Pancreas (tissue), 10 donors: Measurements from ENCODE around the gene ZBTB24. TPM values are rescaled to one million over a fixed set of nuclear protein-coding genes. Genes with fewer than 3 reads are reported as not detected.
A peak's percentile ranks its signal among the peaks of the same experiment; 100 is the strongest.
"Not testable (repeated sequence)": the region's sequence is repeated elsewhere in the genome, so short reads cannot be mapped to it uniquely, and the experiment has no call there.

Experiments used
- ATAC-seq, 4 donors: fragments of 200-7000 bp; cut with Tn5 transposase; one replicate each; pipeline versions ENCODE4 v1.8.0 to v1.9.1; 2020; ENCODE audit warnings: mild to moderate bottlenecking in 4 of 4, moderate library complexity in 4 of 4
- DNase-seq, 6 donors: peaks; one replicate each; pipeline ENCODE4 v3.0.0-alpha.2; 2020
- FAIRE-seq: peaks from 2 replicates; lab custom pipeline; 2012; peaks lifted over from hg19 to GRCh38; lab: Jason Lieb, UNC
- H3K27ac ChIP-seq, 4 donors: fragments of 200-600 bp; sonication (generic); 1 replicate in 3 of 4; 2 replicates in 1 of 4; pipeline versions ENCODE4 v1.5.0 to v1.8.0; 2020
- H3K27me3 ChIP-seq, 4 donors: fragments of 200-600 bp; one replicate each; pipeline ENCODE4 v1.8.0; 2021
- H3K36me3 ChIP-seq, 3 donors: fragments of 200-600 bp; sonication (generic) in 1 of 3; one replicate each; pipeline versions ENCODE4 v1.5.0 to v1.8.0; 2020 to 2021
- H3K4me1 ChIP-seq, 3 donors: fragments of 200-600 bp; one replicate each; pipeline ENCODE4 v1.8.0; 2021
- H3K4me3 ChIP-seq, 4 donors: fragments of 200-600 bp; sonication (generic) in 2 of 4; one replicate each; pipeline versions ENCODE4 v1.5.0 to v1.8.0; 2020 to 2021
- H3K9me3 ChIP-seq, 4 donors: fragments of 200-600 bp; one replicate each; pipeline ENCODE4 v1.8.0; 2021
- CTCF ChIP-seq, 4 donors: fragments of 200-600 bp; sonication (generic) in 3 of 4; IDR thresholded peaks; one replicate each; pipeline versions ENCODE4 v1.5.0 to v1.8.0; 2021; ENCODE audit warnings: antibody characterized with exemption in 4 of 4
- WGBS, 2 donors: extraction: QIAGEN DNeasy Blood & Tissue Kit; methylation state at CpG; one replicate each; pipeline ENCODE4 v1.1.7; 2013; 5-methylcytosine and 5-hydroxymethylcytosine counted together
- intact Hi-C, 3 donors: fragments of 100-400 bp; cut with DNase I; formaldehyde crosslinking; loops; one replicate each; pipeline versions ENCODE4 v1.11.1 to v1.14.2; 2022
- polyA plus RNA-seq, 2 donors: library from polyadenylated mRNA; stranded (reverse); fragments of 200-250 nt; gene quantifications; one replicate each; pipeline ENCODE4 v1.2.3, GENCODE V29; 2013
- total RNA-seq, 6 donors: library from RNA; stranded (reverse); fragmentation: NEBNext Ultra II Directional in 4 of 6; extraction: Animal tissue kit (Norgen Biotek cat#: 25700) in 4 of 6; gene quantifications; one replicate each; pipeline versions ENCODE4 v1.2.1 to v1.2.4, GENCODE V29; 2021 to 2023
- donor health status: healthy with polysubstance abuse.
- donor health status: DM: no; HTN: no; CAD: no; lungs with moderate emphysema.
- donor health status: DM: no; HTN: no; CAD: no.
- donor health status: control.
- donor health status: control.
- donor health status: Bipolar disorder and iron deficiency.
- donor health status: DM: yes; HTN: yes; CAD: no.
- donor health status: DM: no; HTN: no; CAD: no.
- donor health status: DM: no; HTN: no; CAD: no.
- donor health status: DM: yes; HTN: yes; CAD: no.

ZBTB24 gene
- total and polyA plus RNA-seq, 8 donors = 2.2 to 4.3 (median 2.8) TPM

DNA sequence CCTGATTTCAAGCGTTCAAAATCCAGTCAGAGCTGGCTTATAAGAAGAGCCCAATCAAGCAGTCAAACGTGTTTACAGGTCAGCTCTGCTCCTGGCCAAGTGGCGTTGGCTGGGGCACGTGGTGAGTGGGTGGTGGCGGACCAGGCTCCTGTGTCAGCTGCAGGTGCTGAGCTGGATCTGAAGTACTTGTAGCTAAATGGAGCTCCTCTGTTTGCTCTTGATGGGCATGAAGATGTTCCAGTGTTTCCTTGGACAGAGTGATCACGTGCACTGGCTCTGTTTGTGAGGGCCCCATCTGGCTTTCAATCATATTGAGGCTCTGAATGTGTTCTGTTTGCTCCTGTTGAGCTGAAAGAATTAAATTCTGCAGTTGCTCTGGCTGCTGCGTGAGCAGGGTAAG, 17.2 kb downstream of the ZBTB24 start:
- Histone ChIP-seq H3K36me3 (peaks cover 0 to 24% (median 6%) of the 10 kb centered on the region in 3 donors), H3K27ac (peak overlapping the region in 3 of 4 donors; percentile 5 to 60 (median 48)), H3K4me1 (peaks cover 0 to 8% (median 5%) of the 10 kb centered on the region in 3 donors), H3K4me3 (no peak overlapping the region), H3K27me3 (no peaks in the 10 kb centered on the region), H3K9me3 (no peaks in the 10 kb centered on the region)
- intact Hi-C loops = no loop called here
- TF ChIP-seq CTCF (IDR thresholded peaks at IDR 0.05) = no peak
- FAIRE-seq = no peak
- peak; percentile 72 to 89 (median 79) for ATAC-seq
- DNase-seq = peak in 1 of 6 donors; percentile 56
- 53 to 60% methylated on average over 7 of the region's 7 CpGs for WGBS, 2 donors

- no peak overlapping the region for H3K27ac ChIP-seq
- ATAC-seq = no peak
- no peak for DNase-seq
- peaks cover 0 to 8% (median 5%) of the 10 kb centered on the region in 3 donors for H3K4me1 ChIP-seq
- intact Hi-C loops = no loop called here
- H3K4me3 ChIP-seq = no peak overlapping the region
- 82 to 95% methylated on average over 1 of the region's 1 CpG for WGBS, 2 donors
- H3K9me3 ChIP-seq = no peaks in the 10 kb centered on the region
- no peaks in the 10 kb centered on the region for H3K27me3 ChIP-seq
- FAIRE-seq = no peak
- peaks cover 0 to 16% (median under 1%) of the 10 kb centered on the region in 3 donors for H3K36me3 ChIP-seq
- no peak for TF ChIP-seq CTCF (IDR thresholded peaks at IDR 0.05)
Observed at GRCh38 chr6:109461733-109462526, 21.1 kb downstream of the ZBTB24 start.

DNA sequence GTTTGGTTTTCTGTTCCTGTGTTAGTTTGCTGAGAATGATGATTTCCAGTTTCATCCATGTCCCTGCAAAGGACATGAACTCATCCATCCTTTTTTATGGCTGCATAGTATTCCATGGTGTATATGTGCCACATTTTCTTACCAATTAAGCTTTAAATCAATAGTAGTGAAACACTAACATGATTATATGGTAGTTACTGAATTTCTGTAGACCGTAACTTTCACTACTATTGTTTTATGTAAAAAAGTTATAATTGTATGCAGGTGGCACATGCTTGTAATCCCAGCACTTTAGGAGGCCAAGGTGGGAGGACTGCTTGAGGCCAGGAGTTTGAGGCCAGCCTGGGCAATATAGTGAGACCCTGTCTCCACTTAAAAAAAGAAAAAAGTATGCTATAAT, 21.8 kb downstream of the ZBTB24 start:
- H3K4me3 ChIP-seq, intact Hi-C loops, DNase-seq, H3K27ac ChIP-seq, FAIRE-seq, ATAC-seq, H3K4me1 ChIP-seq, H3K9me3 ChIP-seq, H3K27me3 ChIP-seq: not testable (repeated sequence)
- WGBS, 2 donors = 91 to 98% methylated on average over 1 of the region's 1 CpG
- H3K36me3 ChIP-seq = peaks cover 0 to 14% (median 0%) of the 10 kb centered on the region in 3 donors

GRCh38 chr6:109460161-109460829, 22.7 kb downstream of the ZBTB24 start:
- FAIRE-seq = no peak

More at GRCh38 chr6:109460161-109460829, 22.7 kb downstream of the ZBTB24 start:
- no peak overlapping the region for H3K27ac ChIP-seq
- ATAC-seq = no peak
- 54 to 62% methylated on average over 3 of the region's 3 CpGs for WGBS, 2 donors
- peaks cover 0 to 7% (median 0%) of the 10 kb centered on the region in 3 donors for H3K36me3 ChIP-seq
- intact Hi-C loops = no loop called here
- no peaks in the 10 kb centered on the region for H3K9me3 ChIP-seq
- H3K4me1 ChIP-seq = peaks cover 0 to 3% (median 0%) of the 10 kb centered on the region in 3 donors
- H3K27me3 ChIP-seq = no peaks in the 10 kb centered on the region
- no peak overlapping the region for H3K4me3 ChIP-seq
- no peak for DNase-seq
- no peak for TF ChIP-seq CTCF (IDR thresholded peaks at IDR 0.05)
